Mammary epithelial cell (primary cell): Measurements from ENCODE around the gene VAPA.

Source experiments
- EZH2 ChIP-seq: IDR thresholded peaks from 2 replicates; pipeline ENCODE4 v1.6.1; 2012; ENCODE audit warnings: low read length, inconsistent platforms, borderline replicate concordance
- TF ChIP-seq, protein P1 (sequence below), 2 donors: IDR thresholded peaks in 1 of 2; conservative IDR thresholded peaks in 1 of 2; 2 replicates each; pipeline ENCODE4 v1.5.1; 2011 to 2012; ENCODE audit warnings: inconsistent platforms in 2 of 2, low read length in 2 of 2, mild to moderate bottlenecking in 2 of 2, control low read depth in 1 of 2, low read depth in 1 of 2; ENCODE audit not compliant: insufficient read depth in 1 of 2; ENCODE audit errors: extremely low read depth in 1 of 2

DNA sequence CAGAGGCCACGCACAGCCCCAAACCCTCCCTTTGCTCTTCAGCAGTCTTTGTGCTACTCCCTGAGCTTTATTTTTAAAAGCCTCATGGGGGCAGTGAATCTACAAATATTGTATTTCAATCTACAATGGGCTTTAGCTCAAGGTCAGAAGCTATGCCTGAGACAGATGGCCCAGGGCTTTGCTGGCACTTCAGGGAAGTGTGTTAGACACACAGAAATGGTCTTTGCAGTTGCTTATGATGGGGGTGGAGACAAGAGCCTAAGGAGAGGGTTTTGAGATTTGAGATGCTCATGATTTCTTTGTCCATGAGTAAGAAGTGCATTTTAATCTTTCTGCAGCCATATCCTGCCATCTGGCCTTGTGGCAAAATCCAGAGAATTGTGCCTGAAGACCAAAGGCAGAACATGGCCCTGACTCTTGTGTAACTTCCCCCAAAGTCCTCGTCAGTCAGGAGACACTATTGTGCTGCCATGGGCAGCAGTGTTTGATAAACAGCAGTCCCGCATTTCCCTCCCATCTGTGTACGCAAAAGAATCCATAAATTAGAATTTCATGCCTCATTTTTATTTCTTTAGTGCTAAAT lies 92.6 kb downstream of the VAPA start:
- TF ChIP-seq, protein P1, sequence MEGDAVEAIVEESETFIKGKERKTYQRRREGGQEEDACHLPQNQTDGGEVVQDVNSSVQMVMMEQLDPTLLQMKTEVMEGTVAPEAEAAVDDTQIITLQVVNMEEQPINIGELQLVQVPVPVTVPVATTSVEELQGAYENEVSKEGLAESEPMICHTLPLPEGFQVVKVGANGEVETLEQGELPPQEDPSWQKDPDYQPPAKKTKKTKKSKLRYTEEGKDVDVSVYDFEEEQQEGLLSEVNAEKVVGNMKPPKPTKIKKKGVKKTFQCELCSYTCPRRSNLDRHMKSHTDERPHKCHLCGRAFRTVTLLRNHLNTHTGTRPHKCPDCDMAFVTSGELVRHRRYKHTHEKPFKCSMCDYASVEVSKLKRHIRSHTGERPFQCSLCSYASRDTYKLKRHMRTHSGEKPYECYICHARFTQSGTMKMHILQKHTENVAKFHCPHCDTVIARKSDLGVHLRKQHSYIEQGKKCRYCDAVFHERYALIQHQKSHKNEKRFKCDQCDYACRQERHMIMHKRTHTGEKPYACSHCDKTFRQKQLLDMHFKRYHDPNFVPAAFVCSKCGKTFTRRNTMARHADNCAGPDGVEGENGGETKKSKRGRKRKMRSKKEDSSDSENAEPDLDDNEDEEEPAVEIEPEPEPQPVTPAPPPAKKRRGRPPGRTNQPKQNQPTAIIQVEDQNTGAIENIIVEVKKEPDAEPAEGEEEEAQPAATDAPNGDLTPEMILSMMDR (conservative IDR thresholded peaks at IDR 0.05 in 1 of 2, IDR thresholded peaks at IDR 0.05 in 1 of 2; ENCODE audit: extremely low read depth in 1 of 2, insufficient read depth in 1 of 2, low read depth in 1 of 2, low read length in 2 of 2), result peak in 1 of 2 donors; percentile 29
- TF ChIP-seq EZH2, result no peak
